K562 (cell line): ENCODE results near the gene FAM174C. TPM values are rescaled to one million over a fixed set of nuclear protein-coding genes. Genes with fewer than 3 reads are reported as not detected.
A peak's percentile ranks its signal among the peaks of the same experiment; 100 is the strongest.

Experiments used
- ATAC-seq: fragments of 200-7000 bp; cut with Tn5 transposase; 3 replicates; pipeline ENCODE4 v1.9.1; 2020; ENCODE audit warnings: moderate library complexity
- BruUV-seq: library from RNA; stranded (reverse); fragments of 400-500 nt; replicated peaks from 2 replicates; lab custom pipeline; 2021; lab: Mats Ljungman, UMichigan
- CTCF ChIA-PET: fragments of 300-600 bp; formaldehyde crosslinking; extraction: SDS; loops from one replicate; lab custom pipeline; 2021; ENCODE audit warnings: low intra/inter-chr PET ratio; lab: Yijun Ruan, JAX
- POLR2A ChIA-PET: fragments of 300-600, 350-650 bp; sonication (Branson Sonifier 250); formaldehyde crosslinking; extraction: SDS; loops from one replicate; lab custom pipeline; 2021; ENCODE audit warnings: antibody characterized with exemption, inconsistent platforms; lab: Yijun Ruan, JAX
- DNase-seq, 4 experiments: peaks; one replicate each; pipeline versions ENCODE4 v3.0.0 to v3.0.0-alpha.2; 2011 to 2018; ENCODE audit warnings: low spot score in 3 of 4, mixed read lengths in 3 of 4; ENCODE audit errors: extremely low read depth in 1 of 4
- FAIRE-seq: peaks from 2 replicates; lab custom pipeline; 2011; peaks lifted over from hg19 to GRCh38; lab: Jason Lieb, UNC
- H2AFZ ChIP-seq: 2 replicates; pipeline ENCODE4 v1.6.0; 2011; ENCODE audit warnings: low read depth, low read length, control low read depth, inconsistent platforms
- H3K27ac ChIP-seq: fragments of 200-600 bp; 3 replicates; pipeline ENCODE4 v1.8.0; 2011; ENCODE audit warnings: low read depth, mild to moderate bottlenecking, control low read depth, inconsistent platforms, low read length, moderate library complexity, mixed read lengths; ENCODE audit errors: extremely low read depth
- H3K27me3 ChIP-seq, 2 experiments: fragments of 300-600 bp in 1 of 2; 2 replicates in 1 of 2; 3 replicates in 1 of 2; pipeline versions ENCODE4 v1.6.0 to v1.8.0; 2011; ENCODE audit warnings: inconsistent platforms in 2 of 2, low read length in 2 of 2, mild to moderate bottlenecking in 1 of 2, mixed read lengths in 1 of 2, moderate library complexity in 1 of 2; ENCODE audit not compliant: control insufficient read depth in 2 of 2, insufficient read depth in 2 of 2
- H3K36me3 ChIP-seq: fragments of 300-600 bp; 3 replicates; pipeline ENCODE4 v1.8.0; 2011; ENCODE audit warnings: mild to moderate bottlenecking, low read length, inconsistent platforms; ENCODE audit not compliant: control insufficient read depth, insufficient read depth
- H3K4me1 ChIP-seq, 2 experiments: fragments of 200-600 bp in 1 of 2; replicated peaks in 1 of 2; 2 replicates in 1 of 2; 3 replicates in 1 of 2; pipeline versions ENCODE4 v1.5.1 to v1.8.0; 2011; ENCODE audit warnings: inconsistent platforms in 2 of 2, low read length in 2 of 2, mild to moderate bottlenecking in 1 of 2, mixed read lengths in 1 of 2, moderate library complexity in 1 of 2; ENCODE audit not compliant: control insufficient read depth in 2 of 2, insufficient read depth in 2 of 2
- H3K4me2 ChIP-seq: 2 replicates; pipeline ENCODE4 v1.6.1; 2011; ENCODE audit warnings: low read length, control low read depth, inconsistent platforms, mixed read lengths; ENCODE audit not compliant: insufficient read depth
- H3K4me3 ChIP-seq: fragments of 200-600 bp; sonication (generic), shearing (Covaris generic); 2 replicates; pipeline ENCODE4 v1.5.1; 2016; ENCODE audit warnings: control low read depth, inconsistent platforms
- H3K79me2 ChIP-seq: fragments of 200-600 bp; 3 replicates; pipeline ENCODE4 v1.8.0; 2011; ENCODE audit warnings: low read length, inconsistent platforms; ENCODE audit not compliant: control insufficient read depth, insufficient read depth
- H3K9ac ChIP-seq, 2 experiments: 2 replicates each; pipeline versions ENCODE4 v1.6.0 to v1.6.1; 2011; ENCODE audit warnings: low read depth in 2 of 2, low read length in 2 of 2, control low read depth in 1 of 2, inconsistent platforms in 1 of 2, mild to moderate bottlenecking in 1 of 2, mixed read lengths in 1 of 2; ENCODE audit not compliant: insufficient read depth in 1 of 2
- H3K9me1 ChIP-seq: one replicate; pipeline ENCODE4 v1.6.0; 2011; ENCODE audit warnings: inconsistent platforms, mild to moderate bottlenecking, low read length, moderate library complexity; ENCODE audit not compliant: control insufficient read depth, insufficient read depth
- H3K9me3 ChIP-seq: replicated peaks from 2 replicates; pipeline ENCODE4 v1.5.1; 2011; ENCODE audit warnings: low read depth, low read length, inconsistent platforms; ENCODE audit not compliant: control insufficient read depth, insufficient read depth
- H4K20me1 ChIP-seq: replicated peaks from 2 replicates; pipeline ENCODE4 v1.6.1; 2011; ENCODE audit warnings: low read length, inconsistent platforms, mixed read lengths; ENCODE audit not compliant: control insufficient read depth, insufficient read depth
- CBX1 ChIP-seq: sonication (generic); IDR thresholded peaks from 2 replicates; pipeline ENCODE4 v1.6.1; 2016; ENCODE audit warnings: antibody characterized with exemption, low read depth, mild to moderate bottlenecking
- CBX8 ChIP-seq: fragments of 200-600 bp; sonication (generic); IDR thresholded peaks from 2 replicates; pipeline ENCODE4 v1.6.1; 2012; ENCODE audit warnings: borderline replicate concordance, mixed run types, low read depth, mild to moderate bottlenecking, moderate library complexity, mixed read lengths, low read length, control low read depth, inconsistent platforms; ENCODE audit not compliant: poor library complexity, severe bottlenecking; ENCODE audit errors: extremely low read depth
- CCNT2 ChIP-seq: IDR thresholded peaks from 2 replicates; pipeline ENCODE4 v1.6.1; 2011; ENCODE audit warnings: borderline replicate concordance, low read depth, mild to moderate bottlenecking, moderate library complexity, mixed read lengths, low read length; ENCODE audit not compliant: insufficient read length; ENCODE audit errors: extremely low read depth
- CHD2 ChIP-seq: IDR thresholded peaks from 2 replicates; pipeline ENCODE4 v1.6.1; 2011; ENCODE audit warnings: low read depth, low read length
- E2F4 ChIP-seq: sonication (generic); formaldehyde crosslinking; IDR thresholded peaks from 2 replicates; pipeline ENCODE4 v1.8.0; 2022; ENCODE audit warnings: mild to moderate bottlenecking, low read depth, missing genetic modification reagents
- FOXA3 ChIP-seq, 2 experiments: fragments of 450-650 bp in 1 of 2; sonication (generic) in 1 of 2; formaldehyde crosslinking; IDR thresholded peaks in 1 of 2; conservative IDR thresholded peaks in 1 of 2; 2 replicates each; pipeline versions ENCODE4 v1.4.0 to v1.8.0; 2020 to 2022; ENCODE audit warnings: mild to moderate bottlenecking in 2 of 2, missing genetic modification reagents in 1 of 2
- FUS ChIP-seq: fragments of 200-400 bp; formaldehyde crosslinking; optimal IDR thresholded peaks from 2 replicates; pipeline ENCODE3; 2017; ENCODE audit warnings: low read depth, low read length
- KAT7 ChIP-seq: sonication (generic); formaldehyde crosslinking; IDR thresholded peaks from 2 replicates; pipeline ENCODE4 v1.8.0; 2022; ENCODE audit warnings: missing genetic modification reagents, mild to moderate bottlenecking, borderline replicate concordance
- MAFG ChIP-seq: fragments of 450-650 bp; conservative IDR thresholded peaks from 2 replicates; pipeline ENCODE4 v1.6.1; 2016; ENCODE audit warnings: missing genetic modification characterization, missing compliant biosample characterization
- MBD2 ChIP-seq: sonication (generic); IDR thresholded peaks from 2 replicates; pipeline ENCODE4 v1.6.1; 2016; ENCODE audit warnings: low read depth, borderline replicate concordance
- POLR2AphosphoS5 ChIP-seq: IDR thresholded peaks from 2 replicates; pipeline ENCODE4 v1.6.1; 2011; ENCODE audit warnings: mild to moderate bottlenecking, low read depth, low read length, moderate library complexity; ENCODE audit not compliant: control insufficient read depth, insufficient read depth
- RBM17 ChIP-seq: fragments of 200-400 bp; formaldehyde crosslinking; IDR thresholded peaks from 2 replicates; pipeline ENCODE4 v1.6.1; 2017; ENCODE audit warnings: low read depth, mild to moderate bottlenecking, low read length, borderline replicate concordance
- SMARCA5 ChIP-seq: fragments of 450-650 bp; IDR thresholded peaks from 2 replicates; pipeline ENCODE4 v1.6.1; 2016
- SMARCE1 ChIP-seq: fragments of 450-650 bp; IDR thresholded peaks from 2 replicates; pipeline ENCODE4 v1.7.1; 2016; ENCODE audit warnings: mild to moderate bottlenecking
- ZFP36 ChIP-seq: fragments of 150-350 bp; IDR thresholded peaks from 2 replicates; pipeline ENCODE4 v1.6.1; 2018; ENCODE audit warnings: low read length, low read depth; ENCODE audit not compliant: partially characterized antibody
- ZNF583 ChIP-seq: fragments of 250-450 bp; sonication (Bioruptor Pico); IDR thresholded peaks from 2 replicates; pipeline ENCODE4 v1.4.0; 2020
- WGBS: fragments of 100-300 bp; shearing (Covaris generic); methylation state at CpG from one replicate; pipeline ENCODE4 v1.1.6; 2016; ENCODE audit warnings: low coverage, mixed read lengths; ENCODE audit not compliant: insufficient coverage; ENCODE audit errors: missing lambda C conversion rate; 5-methylcytosine and 5-hydroxymethylcytosine counted together
- in situ Hi-C: fragments of 300-500 bp; cut with MboI; formaldehyde crosslinking; loops from 4 replicates; pipeline ENCODE4 v1.15.0; 2018; ENCODE audit warnings: inconsistent platforms, mixed read lengths
- intact Hi-C: fragments of 100-400 bp; cut with micrococcal nuclease; formaldehyde crosslinking; loops from 2 replicates; pipeline ENCODE4 v1.14.2; 2022
- polyA plus RNA-seq, 8 experiments: library from polyadenylated mRNA; depleted of rRNA in 4 of 8; stranded (reverse) in 5 of 8; unstranded in 3 of 8; fragments of >200 nt; fragmentation: Nextera tagmentation in 2 of 8; fragmentation: Illumina TruSeq in 1 of 8; extraction: Ambion mirVana in 2 of 8; extraction: Trizol in 1 of 8; gene quantifications; 2 replicates each; pipeline versions ENCODE4 v1.2.1 to v1.2.3, GENCODE V29; 2011 to 2014; ENCODE audit warnings: inconsistent platforms in 1 of 8, missing spikeins in 1 of 8
- total RNA-seq, 7 experiments: library from RNA; depleted of rRNA in 6 of 7; stranded (reverse); fragments of >200 nt in 6 of 7; fragmentation: Illumina TruSeq in 2 of 7; extraction: Trizol in 2 of 7; gene quantifications; 2 replicates each; pipeline versions ENCODE4 v1.2.1 to v1.2.3, GENCODE V29; 2011 to 2021; ENCODE audit warnings: low replicate concordance in 1 of 7
- TF ChIP-seq, protein P1 (sequence below): fragments of 250-450 bp; sonication (Bioruptor Pico); IDR thresholded peaks from 2 replicates; pipeline ENCODE4 v1.4.0; 2020; ENCODE audit warnings: mild to moderate bottlenecking, moderate library complexity, borderline replicate concordance

The FAM174C gene
- total and polyA plus RNA-seq, 9 of the 15 experiments (the other 6 are each of a cell fraction or from before 2014, with no cell fraction given): 0.66 to 89.6 (median 20.3) TPM

DNA sequence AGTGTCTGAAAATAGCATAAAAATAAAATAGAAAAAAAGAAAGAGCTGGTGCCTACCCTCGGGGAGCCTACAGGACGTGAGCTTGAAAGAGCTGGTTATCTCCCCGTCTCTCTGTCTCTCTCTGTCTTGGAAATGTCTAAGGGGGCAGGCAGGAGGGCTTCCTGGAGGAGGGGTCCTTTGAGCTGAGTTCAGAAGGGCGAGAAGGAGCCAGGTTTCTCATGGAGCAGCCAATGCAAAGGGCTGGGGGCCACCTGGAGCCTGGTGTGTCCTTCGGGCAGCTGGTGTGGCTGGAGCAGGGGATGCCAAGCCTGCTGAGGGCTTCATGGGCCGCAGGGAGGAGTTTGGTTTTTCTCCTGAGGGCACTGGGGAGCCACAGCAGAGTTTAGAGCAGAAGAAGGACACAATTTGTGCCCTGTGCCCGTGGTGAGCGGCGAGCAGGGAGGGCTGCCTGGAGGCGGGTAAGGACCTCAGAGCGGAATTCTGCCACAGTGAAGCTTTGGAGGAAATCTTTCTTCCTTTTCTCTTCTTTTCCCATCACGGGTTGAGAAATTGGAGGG lies 49.0 kb downstream of the FAM174C start:
- H4K20me1 ChIP-seq: no peaks in the 10 kb centered on the region
- H3K9me1 ChIP-seq: peaks cover 3% of the 10 kb centered on the region
- intact Hi-C loops: no loop called here
- 62% methylated on average over 8 of the region's 12 CpGs for WGBS
- H3K9me3 ChIP-seq: no peaks in the 10 kb centered on the region
- DNase-seq: no peak
- ChIA-PET POLR2A (interaction anchor here (0.6 to 1.7 kb wide), 2 partner anchors 9 to 19 kb away, joined by 3 to 5 read pairs; no protein-coding TSS in a partner anchor), CTCF (no interaction called here)
- no peaks in the 10 kb centered on the region for H3K79me2 ChIP-seq
- peaks cover 5 to 52% of the 10 kb centered on the region in 2 experiments for H3K4me1 ChIP-seq
- H3K36me3 ChIP-seq: no peaks in the 10 kb centered on the region
- no peaks in the 10 kb centered on the region for H3K27me3 ChIP-seq
- BruUV-seq: no TSS peak
- H3K4me3 ChIP-seq: peak overlapping the region; percentile 39; the same call in 1 of the 2 replicates
- peak overlapping the region; percentile 57 to 90; a peak in 3 of 4 replicates for H3K9ac ChIP-seq
- H3K27ac ChIP-seq: no peak overlapping the region
- peak overlapping the region; percentile 93; the same call in 1 of the 2 replicates for H2AFZ ChIP-seq
- no peak for FAIRE-seq
- in situ Hi-C loops: no loop called here
- ATAC-seq: no peak
- H3K4me2 ChIP-seq: peak overlapping the region; percentile 66; the same call in 1 of the 2 replicates
- TF ChIP-seq SMARCE1 (no peak), CCNT2 (no peak), CBX1 (0 out of 2 replicates have a peak, but pooled peaks have one; percentile 31), MAFG (tag) (no peak), POLR2AphosphoS5 (no peak), CBX8 (no peak), ZNF583 (CRISPR knock-in tag) (no peak), CHD2 (no peak), E2F4 (CRISPR knock-in tag) (no peak), ZFP36 (peak; percentile 97), FUS (no peak), SMARCA5 (peak; percentile 71; the same call in 1 of the 2 replicates), KAT7 (CRISPR knock-in tag) (no peak), FOXA3 (CRISPR knock-in tag; conservative IDR thresholded peaks at IDR 0.05 in 1 of 2, IDR thresholded peaks at IDR 0.05 in 1 of 2) (0 out of 4 replicates have a peak, but pooled peaks of 1 of the 2 experiments have one; percentile 22), MBD2 (no peak), RBM17 (no peak)
- TF ChIP-seq, protein P1, sequence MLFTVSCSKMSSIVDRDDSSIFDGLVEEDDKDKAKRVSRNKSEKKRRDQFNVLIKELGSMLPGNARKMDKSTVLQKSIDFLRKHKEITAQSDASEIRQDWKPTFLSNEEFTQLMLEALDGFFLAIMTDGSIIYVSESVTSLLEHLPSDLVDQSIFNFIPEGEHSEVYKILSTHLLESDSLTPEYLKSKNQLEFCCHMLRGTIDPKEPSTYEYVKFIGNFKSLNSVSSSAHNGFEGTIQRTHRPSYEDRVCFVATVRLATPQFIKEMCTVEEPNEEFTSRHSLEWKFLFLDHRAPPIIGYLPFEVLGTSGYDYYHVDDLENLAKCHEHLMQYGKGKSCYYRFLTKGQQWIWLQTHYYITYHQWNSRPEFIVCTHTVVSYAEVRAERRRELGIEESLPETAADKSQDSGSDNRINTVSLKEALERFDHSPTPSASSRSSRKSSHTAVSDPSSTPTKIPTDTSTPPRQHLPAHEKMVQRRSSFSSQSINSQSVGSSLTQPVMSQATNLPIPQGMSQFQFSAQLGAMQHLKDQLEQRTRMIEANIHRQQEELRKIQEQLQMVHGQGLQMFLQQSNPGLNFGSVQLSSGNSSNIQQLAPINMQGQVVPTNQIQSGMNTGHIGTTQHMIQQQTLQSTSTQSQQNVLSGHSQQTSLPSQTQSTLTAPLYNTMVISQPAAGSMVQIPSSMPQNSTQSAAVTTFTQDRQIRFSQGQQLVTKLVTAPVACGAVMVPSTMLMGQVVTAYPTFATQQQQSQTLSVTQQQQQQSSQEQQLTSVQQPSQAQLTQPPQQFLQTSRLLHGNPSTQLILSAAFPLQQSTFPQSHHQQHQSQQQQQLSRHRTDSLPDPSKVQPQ (CRISPR knock-in tag): no peak
